ENCODE measurements around the gene PLCD3.
A peak's percentile ranks its signal among the peaks of the same experiment; 100 is the strongest.
"Not testable (repeated sequence)": the region's sequence is repeated elsewhere in the genome, so short reads cannot be mapped to it uniquely, and the experiment has no call there.

PLCD3 gene

GRCh38 chr17:45132572-45133463 lies 503 bp upstream of the PLCD3 start:
- DNase-seq = peak; percentile 63 to 77

DNA sequence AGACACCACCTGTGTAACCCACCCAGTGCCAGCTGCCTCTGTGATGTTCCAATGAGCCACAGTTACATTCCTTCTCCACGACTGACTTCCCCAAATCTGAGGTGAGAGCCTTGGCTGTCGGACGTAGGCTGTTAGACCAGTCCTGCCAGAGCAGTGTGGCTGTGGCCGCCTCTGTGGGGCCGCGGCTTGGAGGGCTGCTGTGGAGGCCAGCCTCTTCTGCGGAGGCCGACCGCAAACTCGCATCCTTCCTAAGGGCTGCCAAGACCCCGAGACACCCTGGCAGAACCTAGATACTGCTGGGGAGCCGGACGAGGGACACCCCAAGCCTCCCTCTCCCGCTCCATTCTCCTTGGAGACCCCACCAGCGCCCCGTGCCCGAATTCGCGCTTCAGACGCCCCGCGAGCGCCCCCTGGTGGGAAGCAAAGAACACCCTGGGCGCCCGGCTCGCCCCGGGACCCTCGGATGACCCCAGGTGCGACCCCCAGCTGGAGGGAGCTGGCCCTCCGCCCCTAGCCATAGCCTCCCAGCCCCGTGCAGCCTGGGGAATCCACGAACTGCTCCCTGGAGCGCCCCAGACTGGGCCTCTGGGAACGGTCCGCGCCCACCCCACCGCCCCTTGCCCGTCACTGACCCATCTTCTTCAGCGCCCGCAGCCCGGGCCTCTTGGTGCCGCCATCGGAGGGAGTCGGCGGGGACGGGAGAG lies 547 bp downstream of the PLCD3 start:
- peak in 1 of 2 experiments; percentile 51 for DNase-seq

DNA sequence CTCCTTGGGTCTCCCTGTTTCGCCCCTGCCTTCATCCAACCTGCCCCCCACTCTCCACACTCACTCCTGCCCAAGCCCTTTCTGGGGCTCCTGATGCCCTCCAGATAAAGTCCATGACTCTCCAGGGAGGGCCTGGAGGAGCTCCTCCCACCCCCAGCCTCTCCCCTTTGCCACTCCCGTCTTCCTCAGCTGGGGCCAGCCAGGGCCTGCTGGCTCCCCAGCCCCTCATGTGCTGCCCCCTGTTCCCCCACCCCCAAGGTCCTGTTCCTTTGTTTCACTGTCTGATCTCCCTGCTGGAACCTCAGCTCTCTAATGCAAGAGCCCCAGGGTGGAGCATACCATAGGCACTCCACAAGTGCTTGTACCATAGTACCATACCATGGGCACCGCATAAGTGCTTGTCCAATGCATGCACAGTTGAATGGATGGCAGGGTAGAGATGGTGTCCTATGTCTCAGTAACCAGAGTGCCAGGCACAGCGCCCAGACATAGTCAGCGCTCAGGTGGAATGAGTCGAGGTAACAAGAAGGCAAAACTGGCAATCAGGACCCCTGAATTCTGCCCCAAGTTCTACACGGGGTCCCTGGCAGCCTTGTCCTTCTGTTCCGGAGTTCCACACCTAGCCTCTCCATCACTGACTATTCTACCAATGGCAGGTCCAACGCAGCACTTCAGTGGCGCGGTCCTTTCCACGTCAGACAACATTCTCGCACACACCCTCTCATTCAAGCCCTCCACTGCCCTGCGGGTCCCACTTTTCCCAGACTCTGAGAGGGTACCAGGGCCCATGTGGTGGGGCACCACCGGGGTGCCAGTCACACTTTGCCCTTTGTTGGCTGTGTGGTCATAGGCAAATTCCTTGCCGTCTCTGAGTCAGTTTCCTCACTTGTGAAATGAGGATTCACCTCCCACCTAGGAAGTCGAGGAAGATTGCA lies 1.4 kb downstream of the PLCD3 start:
- DNase-seq = no peak

DNA sequence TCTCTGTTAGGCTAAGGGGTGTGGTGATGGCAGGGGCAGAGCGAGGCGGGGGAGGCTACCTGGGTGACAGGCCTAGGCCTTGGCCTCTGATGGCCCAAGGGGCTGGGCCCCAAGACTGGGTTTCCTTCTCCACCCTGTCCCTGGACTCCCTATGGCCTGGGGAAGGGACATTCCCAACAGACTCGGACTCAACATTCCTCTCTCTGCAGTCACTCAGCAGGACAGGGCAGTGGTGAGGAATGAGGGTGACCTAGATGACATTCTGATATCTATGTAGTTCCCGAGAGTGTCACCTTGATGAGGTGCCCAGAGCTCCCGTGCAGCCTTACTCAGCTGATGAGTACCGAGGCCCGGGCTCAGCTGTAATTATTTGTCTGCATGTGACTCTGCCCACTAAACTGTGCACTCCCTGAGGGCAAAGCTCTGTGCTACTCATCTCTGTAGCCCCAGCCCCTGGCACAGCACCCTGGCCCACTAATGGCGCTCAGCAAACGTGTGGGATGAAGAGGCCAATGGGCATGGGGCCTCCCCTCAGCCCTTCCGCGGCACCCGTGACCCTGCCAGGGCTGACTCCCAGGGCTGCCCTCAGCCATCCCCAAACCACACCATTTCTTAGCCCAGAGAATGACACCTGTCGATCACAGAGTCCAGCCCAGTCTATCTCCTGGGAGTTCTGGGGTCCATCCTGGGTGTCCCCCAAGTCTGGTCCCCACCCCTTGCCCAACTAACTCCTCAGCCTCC lies 2.2 kb downstream of the PLCD3 start:
- no peak for DNase-seq

DNA sequence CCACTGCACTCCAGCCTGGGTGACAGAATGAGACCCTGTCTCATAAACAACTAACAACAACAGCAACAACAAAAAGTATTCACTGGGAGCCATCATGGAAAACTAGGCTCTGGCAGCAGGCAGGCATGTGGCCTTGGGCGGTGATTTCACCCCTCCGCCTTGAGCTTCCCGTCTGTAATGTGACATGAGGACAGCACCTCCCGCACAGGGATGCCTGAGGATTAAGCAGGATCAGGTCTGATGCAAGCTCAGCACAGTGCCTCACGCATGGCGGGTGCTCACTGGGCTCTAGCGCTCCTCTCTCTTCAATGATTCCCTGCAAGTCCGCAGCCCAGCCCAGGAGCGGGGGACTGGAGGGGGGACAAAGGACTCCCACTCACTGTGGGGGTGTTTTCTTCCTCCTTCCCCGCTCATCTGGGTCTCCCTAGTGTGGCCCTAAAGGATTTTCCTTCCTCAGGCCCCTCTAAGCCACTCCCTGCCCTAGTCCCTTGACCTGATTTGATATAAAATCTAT lies 2.8 kb downstream of the PLCD3 start:
- no peak for DNase-seq

GRCh38 chr17:45128989-45129388 lies 3.3 kb downstream of the PLCD3 start:
- DNase-seq = no peak

GRCh38 chr17:45128331-45128730 lies 4.0 kb downstream of the PLCD3 start:
- no peak for DNase-seq

- no peak for DNase-seq
Measured at GRCh38 chr17:45127548-45128300, 4.6 kb downstream of the PLCD3 start.

- no peak for DNase-seq
Measured at GRCh38 chr17:45127207-45127547, 5.1 kb downstream of the PLCD3 start.

DNA sequence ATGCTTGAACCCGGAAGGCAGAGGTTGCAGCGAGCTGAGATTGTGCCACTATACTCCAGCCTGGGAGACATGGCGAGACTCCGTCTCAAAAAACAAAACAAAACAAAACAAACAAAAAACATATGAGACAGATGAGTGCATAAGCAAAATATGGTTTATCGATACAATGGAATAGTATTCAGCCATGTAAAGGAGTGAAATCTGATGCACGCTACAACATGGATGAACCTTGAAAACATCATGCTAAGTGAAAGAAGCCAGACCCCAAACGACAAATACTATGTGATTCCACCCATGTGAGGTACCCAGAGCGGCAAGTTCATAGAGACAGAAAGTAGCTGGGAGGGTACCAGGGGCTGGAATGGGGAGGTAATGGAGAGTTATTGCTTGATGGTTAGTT lies 6.8 kb downstream of the PLCD3 start:
- no peak for DNase-seq

DNA sequence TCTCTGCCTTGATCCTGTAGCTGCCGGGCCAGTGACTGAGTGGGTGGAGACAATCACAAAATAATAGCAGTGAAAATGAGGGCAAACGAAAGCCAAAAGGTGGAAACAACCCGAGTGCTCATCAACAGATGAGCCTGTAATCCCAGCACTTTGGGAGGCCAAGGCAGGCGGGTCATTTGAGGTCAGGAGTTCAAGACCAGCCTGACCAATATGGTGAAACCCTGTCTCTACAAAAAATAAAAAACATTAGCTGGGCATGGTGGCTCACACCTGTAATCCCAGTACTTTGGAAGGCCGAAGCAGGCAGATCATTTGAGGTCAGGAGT lies 7.6 kb downstream of the PLCD3 start:
- DNase-seq = not testable (repeated sequence)

GRCh38 chr17:45123930-45124796 lies 8.2 kb downstream of the PLCD3 start:
- DNase-seq = peak in 1 of 2 experiments; percentile 19

GRCh38 chr17:45123076-45123770 lies 9.1 kb downstream of the PLCD3 start:
- no peak for DNase-seq

GRCh38 chr17:45121055-45121454 lies 11.3 kb downstream of the PLCD3 start:
- DNase-seq = no peak

DNA sequence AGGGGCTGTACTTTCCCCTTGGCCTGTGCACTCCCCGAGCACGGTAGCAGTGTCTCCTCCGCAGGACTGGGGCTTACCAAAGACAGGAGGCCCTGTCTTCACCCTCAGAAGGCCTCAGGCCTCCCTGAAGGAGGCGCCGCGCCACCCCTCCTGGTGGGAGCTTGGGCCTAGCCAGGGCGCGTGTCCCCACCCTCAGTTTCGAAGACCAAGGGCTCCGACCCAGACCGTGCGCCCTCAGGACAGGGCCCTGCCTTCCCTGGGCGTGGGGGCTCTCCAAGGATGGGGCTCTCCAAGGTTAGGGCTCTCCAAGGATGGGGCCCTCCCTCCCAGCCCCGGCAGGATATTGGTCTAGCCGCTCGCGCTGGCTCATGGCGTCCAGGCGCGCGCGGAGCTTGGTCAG lies 11.8 kb downstream of the PLCD3 start:
- no peak for DNase-seq

GRCh38 chr17:45119964-45120363 lies 12.4 kb downstream of the PLCD3 start:
- no peak for DNase-seq

- no peak for DNase-seq
Measured at GRCh38 chr17:45118691-45119090, 13.6 kb downstream of the PLCD3 start.

GRCh38 chr17:45117848-45118646 lies 14.3 kb downstream of the PLCD3 start:
- no peak for DNase-seq

DNA sequence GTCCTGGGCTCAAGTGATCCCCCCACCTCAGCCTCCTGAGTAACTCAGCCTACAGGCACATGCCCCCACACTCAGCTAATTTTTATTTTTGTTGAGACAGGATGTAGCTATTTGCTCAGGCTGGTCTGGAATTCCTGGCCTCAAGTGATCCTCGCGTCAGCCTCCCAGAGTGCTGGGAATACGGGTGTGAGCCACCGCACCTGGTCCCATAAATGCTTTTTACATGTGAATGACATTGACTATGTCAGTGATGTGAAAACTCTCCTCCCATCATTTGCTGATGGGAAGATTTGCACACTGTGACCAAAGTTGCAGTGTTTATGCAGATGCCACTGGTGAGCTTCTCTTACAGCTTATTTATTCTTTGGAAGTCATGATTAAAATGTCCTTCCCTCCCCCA lies 15.0 kb downstream of the PLCD3 start:
- DNase-seq = no peak

All from stimulated activated CD4-positive, alpha-beta T cell treated with anti-CD3 and anti-CD28 coated beads, Interleukin-4, amount 100 ng/mL, for 4 hours (primary cell).